K562 (cell line): ENCODE results near the gene SLC5A5. TPM values are rescaled to one million over a fixed set of nuclear protein-coding genes. Genes with fewer than 3 reads are reported as not detected.
A peak's percentile ranks its signal among the peaks of the same experiment; 100 is the strongest.

Source experiments
- ARID2 ChIP-seq: fragments of 450-650 bp; IDR thresholded peaks from 2 replicates; pipeline ENCODE4 v1.6.1; 2017; ENCODE audit warnings: antibody characterized with exemption, mild to moderate bottlenecking
- CREB3 ChIP-seq: fragments of 450-650 bp; conservative IDR thresholded peaks from 2 replicates; pipeline ENCODE4 v1.6.1; 2016; ENCODE audit warnings: missing genetic modification characterization, low read depth, mild to moderate bottlenecking, missing compliant biosample characterization, moderate library complexity
- ELK1 ChIP-seq: sonication (generic); formaldehyde crosslinking; IDR thresholded peaks from 2 replicates; pipeline ENCODE4 v1.8.1; 2022; ENCODE audit warnings: missing genetic modification reagents
- JUND ChIP-seq, 2 experiments: IDR thresholded peaks; 2 replicates in 1 of 2; 3 replicates in 1 of 2; pipeline ENCODE4 v1.6.1; 2011; ENCODE audit warnings: borderline replicate concordance in 2 of 2, low read depth in 2 of 2, low read length in 2 of 2, improper control_type of control experiment in 1 of 2, missing biosample characterization in 1 of 2, missing genetic modification characterization in 1 of 2, missing genetic modification reagents in 1 of 2
- KHSRP ChIP-seq: fragments of 450-650 bp; IDR thresholded peaks from 2 replicates; pipeline ENCODE4 v1.6.1; 2017
- MAFG ChIP-seq: fragments of 450-650 bp; conservative IDR thresholded peaks from 2 replicates; pipeline ENCODE4 v1.6.1; 2016; ENCODE audit warnings: missing genetic modification characterization, missing compliant biosample characterization
- RFX7 ChIP-seq: fragments of 250-450 bp; sonication (Bioruptor Pico); IDR thresholded peaks from 2 replicates; pipeline ENCODE4 v1.5.1; 2021; ENCODE audit warnings: mild to moderate bottlenecking
- SMAD4 ChIP-seq: fragments of 250-450 bp; sonication (Bioruptor Pico); conservative IDR thresholded peaks from 2 replicates; pipeline ENCODE4 v1.8.0; 2021; ENCODE audit warnings: inconsistent platforms, mild to moderate bottlenecking, moderate library complexity
- SP1 ChIP-seq: sonication (generic); formaldehyde crosslinking; IDR thresholded peaks from 2 replicates; pipeline ENCODE4 v1.8.1; 2022; ENCODE audit warnings: mild to moderate bottlenecking, missing genetic modification reagents
- SREBF1 ChIP-seq: fragments of 150-350 bp; IDR thresholded peaks from 2 replicates; pipeline ENCODE4 v1.6.1; 2014; ENCODE audit warnings: antibody characterized with exemption, low read depth, low read length, borderline replicate concordance
- SRSF3 ChIP-seq: fragments of 200-400 bp; formaldehyde crosslinking; IDR thresholded peaks from 2 replicates; pipeline ENCODE4 v1.6.1; 2016; ENCODE audit warnings: mild to moderate bottlenecking, low read length, moderate library complexity; ENCODE audit not compliant: insufficient read depth
- STAT6 ChIP-seq: sonication (generic); formaldehyde crosslinking; IDR thresholded peaks from 2 replicates; pipeline ENCODE4 v1.8.1; 2023; ENCODE audit warnings: mild to moderate bottlenecking, missing genetic modification reagents
- TAF15 ChIP-seq: fragments of 200-400 bp; formaldehyde crosslinking; IDR thresholded peaks from 2 replicates; pipeline ENCODE4 v1.6.1; 2017; ENCODE audit warnings: mild to moderate bottlenecking, low read depth, low read length, moderate library complexity
- TCF7 ChIP-seq: sonication (generic); IDR thresholded peaks from 2 replicates; pipeline ENCODE4 v1.6.1; 2016; ENCODE audit warnings: antibody characterized with exemption, borderline replicate concordance
- TFE3 ChIP-seq: fragments of 450-650 bp; formaldehyde crosslinking; IDR thresholded peaks from 2 replicates; pipeline ENCODE4 v1.4.0; 2020; ENCODE audit warnings: mild to moderate bottlenecking, mixed read lengths
- ZBTB2 ChIP-seq: fragments of 450-650 bp; IDR thresholded peaks from 2 replicates; pipeline ENCODE4 v1.6.1; 2016; ENCODE audit warnings: antibody characterized with exemption
- ZFX ChIP-seq: sonication (generic); formaldehyde crosslinking; IDR thresholded peaks from 2 replicates; pipeline ENCODE4 v1.8.0; 2022; ENCODE audit warnings: mild to moderate bottlenecking, missing genetic modification reagents, moderate library complexity
- ZKSCAN8 ChIP-seq: fragments of 200-800 bp; sonication (Bioruptor generic); IDR thresholded peaks from 2 replicates; pipeline ENCODE4 v1.6.1; 2016; ENCODE audit warnings: missing genetic modification characterization, missing compliant biosample characterization
- ZNF445 ChIP-seq: fragments of 250-450 bp; sonication (Bioruptor Pico); IDR thresholded peaks from 2 replicates; pipeline ENCODE4 v1.4.0; 2020; ENCODE audit warnings: low read depth, mild to moderate bottlenecking, moderate library complexity
- polyA plus RNA-seq, 8 experiments: library from polyadenylated mRNA; depleted of rRNA in 4 of 8; stranded (reverse) in 5 of 8; unstranded in 3 of 8; fragments of >200 nt; fragmentation: Nextera tagmentation in 2 of 8; fragmentation: Illumina TruSeq in 1 of 8; extraction: Ambion mirVana in 2 of 8; extraction: Trizol in 1 of 8; gene quantifications; 2 replicates each; pipeline versions ENCODE4 v1.2.1 to v1.2.3, GENCODE V29; 2011 to 2014; ENCODE audit warnings: inconsistent platforms in 1 of 8, missing spikeins in 1 of 8
- total RNA-seq, 7 experiments: library from RNA; depleted of rRNA in 6 of 7; stranded (reverse); fragments of >200 nt in 6 of 7; fragmentation: Illumina TruSeq in 2 of 7; extraction: Trizol in 2 of 7; gene quantifications; 2 replicates each; pipeline versions ENCODE4 v1.2.1 to v1.2.3, GENCODE V29; 2011 to 2021; ENCODE audit warnings: low replicate concordance in 1 of 7

Gene SLC5A5
- total and polyA plus RNA-seq, 9 of the 15 experiments (the other 6 are each of a cell fraction or from before 2014, with no cell fraction given): 0.10 to 0.73 (median 0.23) TPM

- no peak for TF ChIP-seq TFE3 (CRISPR knock-in tag)
- TF ChIP-seq ZBTB2: no peak
- TF ChIP-seq JUND (IDR thresholded peaks at IDR 0.05; ENCODE audit: borderline replicate concordance, low read depth, low read length): peak; percentile 58
- TF ChIP-seq JUND (tag; IDR thresholded peaks at IDR 0.05; ENCODE audit: borderline replicate concordance, low read depth, low read length): 0 out of 3 replicates have a peak, but pooled peaks have one; percentile 24
- no peak for TF ChIP-seq CREB3
- TF ChIP-seq ZKSCAN8 (CRISPR knock-in tag): no peak
- no peak for TF ChIP-seq SREBF1
- peak; percentile 96 for TF ChIP-seq SP1 (CRISPR knock-in tag)
- no peak for TF ChIP-seq SMAD4 (CRISPR knock-in tag)
- TF ChIP-seq KHSRP: no peak
- TF ChIP-seq SRSF3: 0 out of 2 replicates have a peak, but pooled peaks have one; percentile 31
- 0 out of 2 replicates have a peak, but pooled peaks have one; percentile 62 for TF ChIP-seq STAT6
- TF ChIP-seq TAF15: no peak
- TF ChIP-seq ELK1 (CRISPR knock-in tag): no peak
- no peak for TF ChIP-seq TCF7
- TF ChIP-seq ARID2: peak; percentile 63; the same call in 1 of the 2 replicates
- TF ChIP-seq ZFX (CRISPR knock-in tag): peak; percentile 88
- no peak for TF ChIP-seq ZNF445 (CRISPR knock-in tag)
- TF ChIP-seq RFX7: 0 out of 2 replicates have a peak, but pooled peaks have one; percentile 10
- TF ChIP-seq MAFG (tag): no peak
These were observed 12.0 kb upstream of the SLC5A5 start, which contains the start of gene RPL18A (continued) for GRCh38 chr19:17859533-17860330.
